Coronary artery (tissue), 2 donors: ENCODE measurements around the gene KLRF1.

Source experiments
- DNase-seq: peaks from one replicate; pipeline ENCODE4 v3.0.0-alpha.2; 2017; ENCODE audit warnings: low spot score
- H3K27ac ChIP-seq, 2 donors: fragments of 200-600 bp; sonication (generic); one replicate each; pipeline ENCODE4 v1.5.1; 2016 to 2019
- H3K4me3 ChIP-seq: fragments of 200-600 bp; sonication (generic); 2 replicates; pipeline ENCODE4 v1.5.1; 2016; ENCODE audit warnings: mild to moderate bottlenecking, moderate library complexity
- CTCF ChIP-seq: fragments of 200-600 bp; sonication (generic); IDR thresholded peaks from one replicate; pipeline ENCODE4 v1.5.1; 2019; ENCODE audit warnings: antibody characterized with exemption

The KLRF1 gene

GRCh38 chr12:9786726-9787717, 40.3 kb upstream of the KLRF1 start:
- no peak overlapping the region for H3K27ac ChIP-seq
- H3K4me3 ChIP-seq: no peak overlapping the region
- TF ChIP-seq CTCF: no peak
- no peak for DNase-seq

- H3K4me3 ChIP-seq: no peak overlapping the region
- no peak for TF ChIP-seq CTCF
- H3K27ac ChIP-seq: no peak overlapping the region
- no peak for DNase-seq
These were observed 34.9 kb upstream of the KLRF1 start for GRCh38 chr12:9792185-9792900.

GRCh38 chr12:9792961-9793617, 34.2 kb upstream of the KLRF1 start:
- DNase-seq: no peak
- TF ChIP-seq CTCF: no peak
- Histone ChIP-seq H3K27ac (no peak overlapping the region), H3K4me3 (no peak overlapping the region)

GRCh38 chr12:9793779-9794395, 33.4 kb upstream of the KLRF1 start:
- Histone ChIP-seq H3K4me3 (no peak overlapping the region), H3K27ac (no peak overlapping the region)
- no peak for TF ChIP-seq CTCF
- no peak for DNase-seq

- no peak for TF ChIP-seq CTCF
- Histone ChIP-seq H3K27ac (no peak overlapping the region), H3K4me3 (no peak overlapping the region)
- DNase-seq: no peak
These were observed 32.7 kb upstream of the KLRF1 start for GRCh38 chr12:9794484-9795093.

GRCh38 chr12:9795945-9796344, 31.3 kb upstream of the KLRF1 start:
- TF ChIP-seq CTCF: no peak
- no peak for DNase-seq
- Histone ChIP-seq H3K27ac (no peak overlapping the region), H3K4me3 (no peak overlapping the region)
